ENCODE data around the gene THSD7A. TPM values are rescaled to one million over a fixed set of nuclear protein-coding genes. Genes with fewer than 3 reads are reported as not detected.

Gene THSD7A
- total RNA-seq, 1 experiment from 2014 or later = 4.0 TPM

DNA sequence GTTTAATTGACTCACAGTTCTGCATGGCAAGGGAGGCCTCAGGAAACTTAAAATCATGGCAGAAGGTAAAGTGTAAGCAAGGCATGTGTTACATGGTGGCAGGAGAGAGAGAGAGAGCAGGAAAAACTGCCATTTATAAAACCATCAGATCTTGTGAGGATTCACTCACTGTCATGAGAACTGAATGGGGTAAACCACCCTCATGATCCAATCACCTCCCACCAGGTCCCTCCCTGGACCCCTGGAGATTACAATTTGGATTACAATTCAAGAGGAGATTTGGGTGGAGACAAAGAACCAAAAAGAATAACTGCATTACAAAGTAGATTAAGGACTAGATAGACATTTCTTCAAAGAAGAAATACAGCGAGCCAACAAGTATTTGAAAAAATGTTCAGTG lies 324.1 kb downstream of the THSD7A start:
- Histone ChIP-seq H3K36me3 (ENCODE audit: low read depth) (no peaks in the 10 kb centered on the region), H3K4me3 (no peak overlapping the region), H3F3A (ENCODE audit: insufficient read depth, low read depth) (no peaks in the 10 kb centered on the region), H4K20me1 (ENCODE audit: insufficient read depth) (no peaks in the 10 kb centered on the region), H3K27ac (no peak overlapping the region), H2AFZ (no peak overlapping the region), H3K4me1 (replicated peaks; ENCODE audit: insufficient read depth) (no peaks in the 10 kb centered on the region), H3K9me3 (ENCODE audit: insufficient read depth, low read depth) (no peaks in the 10 kb centered on the region), H3K9me2 (ENCODE audit: insufficient read depth) (peaks cover 9% of the 10 kb centered on the region; the same call in 1 of the 2 replicates), H3K27me3 (ENCODE audit: insufficient read depth, low read depth) (no peaks in the 10 kb centered on the region), H3K79me2 (ENCODE audit: low read depth) (no peaks in the 10 kb centered on the region), H3K4me2 (no peak overlapping the region)
- no peak for DNase-seq
- BruUV-seq (replicated peaks) = no TSS peak
- no peak for TF ChIP-seq EZH2 (IDR thresholded peaks at IDR 0.05; ENCODE audit: low read depth)
- TF ChIP-seq, protein P1, sequence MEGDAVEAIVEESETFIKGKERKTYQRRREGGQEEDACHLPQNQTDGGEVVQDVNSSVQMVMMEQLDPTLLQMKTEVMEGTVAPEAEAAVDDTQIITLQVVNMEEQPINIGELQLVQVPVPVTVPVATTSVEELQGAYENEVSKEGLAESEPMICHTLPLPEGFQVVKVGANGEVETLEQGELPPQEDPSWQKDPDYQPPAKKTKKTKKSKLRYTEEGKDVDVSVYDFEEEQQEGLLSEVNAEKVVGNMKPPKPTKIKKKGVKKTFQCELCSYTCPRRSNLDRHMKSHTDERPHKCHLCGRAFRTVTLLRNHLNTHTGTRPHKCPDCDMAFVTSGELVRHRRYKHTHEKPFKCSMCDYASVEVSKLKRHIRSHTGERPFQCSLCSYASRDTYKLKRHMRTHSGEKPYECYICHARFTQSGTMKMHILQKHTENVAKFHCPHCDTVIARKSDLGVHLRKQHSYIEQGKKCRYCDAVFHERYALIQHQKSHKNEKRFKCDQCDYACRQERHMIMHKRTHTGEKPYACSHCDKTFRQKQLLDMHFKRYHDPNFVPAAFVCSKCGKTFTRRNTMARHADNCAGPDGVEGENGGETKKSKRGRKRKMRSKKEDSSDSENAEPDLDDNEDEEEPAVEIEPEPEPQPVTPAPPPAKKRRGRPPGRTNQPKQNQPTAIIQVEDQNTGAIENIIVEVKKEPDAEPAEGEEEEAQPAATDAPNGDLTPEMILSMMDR (conservative IDR thresholded peaks at IDR 0.05) = no peak
- intact Hi-C loops (cut with micrococcal nuclease; ENCODE audit: unreplicated experiment) = no loop called here
- ChIA-PET POLR2A (ENCODE audit: unreplicated experiment) (no interaction called here), CTCF (no interaction called here)

DNA sequence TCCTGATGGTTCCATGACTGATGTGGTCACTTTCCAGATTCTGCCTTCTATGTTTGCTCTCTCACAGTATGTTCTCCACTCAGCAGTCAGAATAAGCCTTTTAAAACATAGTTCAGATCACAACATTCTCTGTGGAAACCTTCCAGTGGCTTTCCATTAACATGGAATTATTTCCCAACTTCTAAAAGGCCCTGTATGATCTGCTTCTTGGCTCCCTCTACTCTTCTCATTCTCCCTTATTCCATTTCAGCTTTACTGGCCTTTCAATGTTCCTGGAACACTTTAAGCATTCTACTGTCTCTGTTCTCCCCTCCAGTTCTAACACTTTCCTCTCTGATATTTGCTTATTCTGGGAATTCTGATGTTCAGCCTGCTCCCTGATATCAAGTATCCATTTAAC lies 325.6 kb downstream of the THSD7A start:
- DNase-seq = no peak
- Histone ChIP-seq H3K27me3 (ENCODE audit: insufficient read depth, low read depth) (no peaks in the 10 kb centered on the region), H3K36me3 (ENCODE audit: low read depth) (no peaks in the 10 kb centered on the region), H3K4me2 (no peak overlapping the region), H3K4me1 (replicated peaks; ENCODE audit: insufficient read depth) (no peaks in the 10 kb centered on the region), H2AFZ (no peak overlapping the region), H3K4me3 (no peak overlapping the region), H3K79me2 (ENCODE audit: low read depth) (no peaks in the 10 kb centered on the region), H3K9me2 (ENCODE audit: insufficient read depth) (peaks cover 9% of the 10 kb centered on the region; the same call in 1 of the 2 replicates), H3K9me3 (ENCODE audit: insufficient read depth, low read depth) (no peaks in the 10 kb centered on the region), H3F3A (ENCODE audit: insufficient read depth, low read depth) (no peaks in the 10 kb centered on the region), H3K27ac (no peak overlapping the region), H4K20me1 (ENCODE audit: insufficient read depth) (no peaks in the 10 kb centered on the region)
- TF ChIP-seq EZH2 (IDR thresholded peaks at IDR 0.05; ENCODE audit: low read depth) = no peak
- ChIA-PET CTCF (no interaction called here), POLR2A (ENCODE audit: unreplicated experiment) (no interaction called here)
- intact Hi-C loops (cut with micrococcal nuclease; ENCODE audit: unreplicated experiment) = no loop called here
- BruUV-seq (replicated peaks) = no TSS peak

DNA sequence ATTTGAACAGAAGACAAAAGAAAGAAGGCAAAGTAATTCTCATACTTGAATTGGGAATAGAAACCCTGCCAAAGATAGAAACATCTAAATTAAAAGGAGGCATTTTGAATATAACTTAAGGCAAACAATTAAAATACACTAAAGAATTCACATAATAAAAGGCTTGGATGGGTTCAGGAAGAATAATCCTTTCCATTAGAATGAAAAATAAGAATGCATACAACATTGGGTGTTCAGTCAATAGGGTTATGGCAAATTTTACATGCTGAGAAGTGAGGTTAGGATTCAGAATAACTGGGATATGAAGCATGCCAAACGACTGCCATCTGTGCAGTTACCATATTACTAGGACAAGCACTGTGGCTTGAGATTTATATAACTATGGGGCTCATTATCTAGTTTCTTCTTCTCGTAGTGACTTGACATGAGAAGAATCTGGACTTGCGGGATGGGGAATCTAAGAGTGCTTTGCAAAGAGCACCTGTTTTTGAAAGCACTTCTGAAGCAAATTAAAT lies 326.5 kb downstream of the THSD7A start:
- ChIA-PET CTCF (no interaction called here), POLR2A (ENCODE audit: unreplicated experiment) (no interaction called here)
- TF ChIP-seq EZH2 (IDR thresholded peaks at IDR 0.05; ENCODE audit: low read depth) = no peak
- TF ChIP-seq, protein P1 (conservative IDR thresholded peaks at IDR 0.05) = no peak
- no peaks in the 10 kb centered on the region for H3K79me2 ChIP-seq (ENCODE audit: low read depth)
- no peak for DNase-seq
- intact Hi-C loops (cut with micrococcal nuclease; ENCODE audit: unreplicated experiment) = no loop called here
- H3K4me2 ChIP-seq = no peak overlapping the region
- H3K9me3 ChIP-seq (ENCODE audit: insufficient read depth, low read depth) = no peaks in the 10 kb centered on the region
- no peaks in the 10 kb centered on the region for H4K20me1 ChIP-seq (ENCODE audit: insufficient read depth)
- BruUV-seq (replicated peaks) = no TSS peak
- no peaks in the 10 kb centered on the region for H3K27me3 ChIP-seq (ENCODE audit: insufficient read depth, low read depth)
- H3K9me2 ChIP-seq (ENCODE audit: insufficient read depth) = peaks cover 9% of the 10 kb centered on the region; the same call in 1 of the 2 replicates
- H3K4me3 ChIP-seq = no peak overlapping the region
- no peak overlapping the region for H3K27ac ChIP-seq
- no peaks in the 10 kb centered on the region for H3F3A ChIP-seq (ENCODE audit: insufficient read depth, low read depth)
- no peaks in the 10 kb centered on the region for H3K36me3 ChIP-seq (ENCODE audit: low read depth)
- no peak overlapping the region for H2AFZ ChIP-seq
- no peaks in the 10 kb centered on the region for H3K4me1 ChIP-seq (replicated peaks; ENCODE audit: insufficient read depth)

DNA sequence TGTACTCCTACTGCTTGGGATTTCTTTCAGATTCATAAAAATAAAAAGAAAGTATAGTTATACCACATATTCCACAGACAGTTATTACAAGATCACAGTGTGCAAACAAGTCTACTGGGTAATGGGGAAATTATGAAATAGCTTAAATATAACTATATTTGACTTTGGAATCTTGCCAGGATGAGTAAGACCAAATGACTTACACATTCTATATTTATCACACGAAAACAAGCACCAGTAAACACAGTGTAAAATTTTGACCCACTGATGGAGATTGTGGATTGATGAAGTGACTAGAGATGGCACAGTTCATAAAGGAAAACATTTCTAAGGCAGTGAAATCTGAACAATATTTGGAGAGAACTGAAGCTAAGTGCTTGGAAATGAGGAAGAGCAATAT lies 339.7 kb downstream of the THSD7A start:
- no peaks in the 10 kb centered on the region for H3K79me2 ChIP-seq (ENCODE audit: low read depth)
- no peak overlapping the region for H3K4me3 ChIP-seq
- ChIA-PET POLR2A (ENCODE audit: unreplicated experiment) (no interaction called here), CTCF (no interaction called here)
- no peak for TF ChIP-seq EZH2 (IDR thresholded peaks at IDR 0.05; ENCODE audit: low read depth)
- TF ChIP-seq, protein P1 (conservative IDR thresholded peaks at IDR 0.05) = no peak
- no peaks in the 10 kb centered on the region for H3K36me3 ChIP-seq (ENCODE audit: low read depth)
- H3K9me2 ChIP-seq (ENCODE audit: insufficient read depth) = 0 out of 2 replicates have a peak, but pooled peaks cover 4% of the 10 kb centered on the region
- no peaks in the 10 kb centered on the region for H3F3A ChIP-seq (ENCODE audit: insufficient read depth, low read depth)
- H3K27ac ChIP-seq = no peak overlapping the region
- intact Hi-C loops (cut with micrococcal nuclease; ENCODE audit: unreplicated experiment) = no loop called here
- H3K4me2 ChIP-seq = peak overlapping the region; percentile 32; the same call in 1 of the 2 replicates
- H3K4me1 ChIP-seq (replicated peaks; ENCODE audit: insufficient read depth) = peaks cover 10% of the 10 kb centered on the region
- no peak overlapping the region for H2AFZ ChIP-seq
- BruUV-seq (replicated peaks) = no TSS peak
- no peak for DNase-seq
- no peaks in the 10 kb centered on the region for H3K9me3 ChIP-seq (ENCODE audit: insufficient read depth, low read depth)
- H3K27me3 ChIP-seq (ENCODE audit: insufficient read depth, low read depth) = no peaks in the 10 kb centered on the region
- no peaks in the 10 kb centered on the region for H4K20me1 ChIP-seq (ENCODE audit: insufficient read depth)
